ENCODE data around the gene COPZ1.

COPZ1 gene

DNA sequence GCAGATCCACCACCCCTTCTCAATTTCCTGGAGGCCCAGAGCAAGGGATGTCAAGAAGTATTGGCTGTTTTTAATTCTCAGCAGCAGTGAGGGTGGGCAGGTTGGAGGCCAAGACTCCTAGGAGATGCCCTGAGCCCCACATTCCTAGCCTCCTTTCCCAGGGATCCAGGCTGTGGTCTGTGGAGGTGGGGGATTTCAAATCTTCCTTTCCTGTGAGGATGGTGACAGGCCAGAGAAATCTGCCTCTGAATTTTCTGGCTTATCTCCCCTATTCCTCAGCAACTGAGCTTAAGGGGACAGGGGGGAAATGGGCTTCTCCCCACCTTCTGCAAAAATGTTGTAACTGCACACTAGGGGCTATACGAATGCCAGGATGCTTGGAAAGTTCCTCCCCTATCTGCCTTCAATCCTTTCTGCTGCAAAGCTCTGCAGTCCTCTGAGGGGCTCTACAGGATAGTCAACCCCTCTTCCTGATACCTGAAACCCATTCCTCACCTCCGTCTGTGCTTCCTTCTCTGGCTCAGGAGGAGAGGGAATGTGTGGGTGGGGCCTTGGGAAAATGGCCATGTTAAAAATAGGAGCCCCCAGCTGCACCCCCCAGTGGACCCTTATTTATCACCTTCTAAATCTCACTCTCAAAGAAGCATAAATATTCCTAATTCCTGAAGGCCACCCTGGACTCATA is 32.7 kb downstream of the COPZ1 start:
- Histone ChIP-seq H3K9ac (ENCODE audit: low read depth, low read length) (no peak overlapping the region), H3K4me3 (ENCODE audit: low read depth, low read length) (peak overlapping the region; percentile 96), H3K4me1 (ENCODE audit: control insufficient read depth, insufficient read depth, low read length) (peaks cover 40% of the 10 kb centered on the region)

DNA sequence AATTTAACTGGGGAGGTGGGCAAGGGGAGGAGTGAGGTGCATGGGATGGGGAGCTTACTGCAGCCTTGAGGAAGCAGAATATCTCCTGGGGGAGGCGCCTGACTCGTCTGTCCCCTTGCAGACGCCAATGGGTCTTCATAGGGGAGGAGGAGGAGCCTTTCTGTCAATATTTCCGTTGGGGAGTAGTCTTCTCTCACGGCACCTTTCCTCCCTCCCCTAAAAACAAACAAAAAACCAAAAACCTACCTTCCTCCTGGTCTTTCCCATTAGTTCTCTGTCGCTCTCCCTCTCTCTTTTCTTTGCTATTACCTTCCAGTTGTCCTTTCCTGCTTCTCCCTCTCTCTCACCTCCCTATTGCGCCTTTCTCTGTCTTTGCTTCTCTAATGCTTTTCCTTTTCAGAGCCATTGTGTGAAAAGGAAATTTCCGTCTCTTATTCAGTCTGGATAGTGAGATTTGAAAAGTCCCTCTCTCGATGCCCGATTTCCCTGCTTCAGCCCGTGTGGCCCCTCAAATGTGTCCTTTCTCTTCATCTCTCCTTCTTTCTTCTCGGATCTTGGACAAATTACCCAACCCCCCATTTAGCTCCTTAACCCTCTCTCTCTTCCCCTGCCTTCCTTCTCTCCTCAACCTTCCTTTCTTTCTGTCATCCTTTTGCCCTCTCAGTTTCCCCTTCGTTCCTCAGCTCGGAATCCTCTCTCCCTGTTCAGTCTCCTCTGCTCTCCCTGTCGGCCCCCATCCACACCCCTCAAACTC is 33.4 kb downstream of the COPZ1 start:
- Histone ChIP-seq H3K36me3 (ENCODE audit: control insufficient read depth, insufficient read depth, low read length) (no peaks in the 10 kb centered on the region), H3K9ac (ENCODE audit: low read depth, low read length) (peak overlapping the region; percentile 49), H3K9me3 (ENCODE audit: control insufficient read depth, insufficient read depth, low read length) (no peaks in the 10 kb centered on the region), H3K4me1 (ENCODE audit: control insufficient read depth, insufficient read depth, low read length) (peaks cover 35% of the 10 kb centered on the region), H3K27me3 (ENCODE audit: control insufficient read depth, insufficient read depth, low read length) (peaks cover 3% of the 10 kb centered on the region), H3K4me3 (ENCODE audit: low read depth, low read length) (peak overlapping the region; percentile 96)

More for the DNA sequence above, 32.7 kb downstream of the COPZ1 start:
- Histone ChIP-seq H3K9me3 (ENCODE audit: control insufficient read depth, insufficient read depth, low read length) (no peaks in the 10 kb centered on the region), H3K27me3 (ENCODE audit: control insufficient read depth, insufficient read depth, low read length) (peaks cover under 1% of the 10 kb centered on the region), H3K36me3 (ENCODE audit: control insufficient read depth, insufficient read depth, low read length) (no peaks in the 10 kb centered on the region)

DNA sequence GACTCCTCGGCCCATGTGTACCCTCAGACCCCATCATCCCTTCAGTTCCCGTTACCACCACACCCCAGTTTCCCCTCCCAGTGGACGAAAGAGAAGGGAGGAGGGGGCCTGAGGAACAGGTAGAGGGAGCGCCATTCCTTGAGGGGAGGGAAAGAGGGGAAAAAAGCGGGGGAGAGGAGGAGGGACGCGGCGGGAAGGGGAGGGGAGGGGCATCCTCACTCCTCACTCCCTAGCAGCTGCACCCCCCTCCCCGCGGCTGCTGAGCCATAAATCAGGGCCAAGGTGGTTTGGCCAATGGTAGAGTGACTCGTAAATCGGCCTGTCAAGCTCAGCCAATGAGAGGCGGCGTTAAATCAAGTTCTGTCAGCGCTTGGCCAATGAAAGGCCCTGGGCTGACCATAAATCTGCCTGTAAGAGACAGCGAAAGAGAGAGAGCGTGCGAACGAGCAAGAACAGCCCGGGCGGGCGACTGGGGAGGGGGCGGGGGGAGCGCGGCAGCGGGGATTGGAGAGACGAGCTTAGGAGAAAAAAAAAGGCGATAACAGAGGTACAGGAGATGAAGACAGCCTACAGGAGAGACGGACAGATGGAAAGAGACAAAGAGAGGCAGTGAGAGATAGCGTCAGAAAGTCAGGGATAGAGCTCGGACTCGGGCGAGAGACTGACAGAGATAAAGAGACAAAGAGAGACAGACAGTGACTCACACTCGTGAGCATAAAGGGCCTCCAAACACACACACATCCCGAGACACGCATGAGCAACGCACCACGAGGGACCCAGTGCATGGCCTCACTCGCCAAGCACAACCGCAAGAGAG is 34.2 kb downstream of the COPZ1 start:
- Histone ChIP-seq H3K9me3 (ENCODE audit: control insufficient read depth, insufficient read depth, low read length) (no peaks in the 10 kb centered on the region), H3K27me3 (ENCODE audit: control insufficient read depth, insufficient read depth, low read length) (peaks cover 3% of the 10 kb centered on the region), H3K4me1 (ENCODE audit: control insufficient read depth, insufficient read depth, low read length) (peaks cover 31% of the 10 kb centered on the region), H3K36me3 (ENCODE audit: control insufficient read depth, insufficient read depth, low read length) (no peaks in the 10 kb centered on the region), H3K4me3 (ENCODE audit: low read depth, low read length) (peak overlapping the region; percentile 96), H3K9ac (ENCODE audit: low read depth, low read length) (peak overlapping the region; percentile 49)

DNA sequence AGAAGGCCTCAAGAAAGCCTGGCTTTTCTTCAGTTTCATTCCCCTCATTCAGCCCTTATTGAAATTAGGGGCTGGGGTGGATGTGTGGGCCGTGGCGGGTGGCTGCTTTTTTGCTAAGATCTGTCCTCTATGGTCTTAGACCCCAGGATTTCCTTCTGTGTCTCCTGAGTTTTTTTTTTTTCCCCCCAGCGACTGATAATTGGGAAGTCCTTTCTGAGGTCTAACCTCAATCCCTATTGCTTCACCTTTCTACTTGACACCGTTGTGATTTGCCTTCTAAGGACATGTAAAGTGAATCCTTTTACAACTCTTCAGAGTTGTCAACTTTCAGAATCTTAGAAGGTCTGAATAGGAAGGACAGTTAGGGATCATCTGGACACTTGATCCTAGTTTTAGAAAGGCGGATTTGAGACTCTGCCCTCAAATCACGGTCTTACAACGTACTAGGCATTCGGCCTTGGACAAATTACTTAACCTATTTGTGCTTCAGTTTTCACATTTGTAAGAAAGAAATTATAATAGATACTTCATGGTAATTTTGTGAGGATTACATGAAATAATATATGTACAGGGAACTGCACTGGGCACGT is 34.9 kb downstream of the COPZ1 start:
- Histone ChIP-seq H3K36me3 (ENCODE audit: control insufficient read depth, insufficient read depth, low read length) (no peaks in the 10 kb centered on the region), H3K9ac (ENCODE audit: low read depth, low read length) (no peak overlapping the region), H3K27me3 (ENCODE audit: control insufficient read depth, insufficient read depth, low read length) (peaks cover 3% of the 10 kb centered on the region), H3K4me3 (ENCODE audit: low read depth, low read length) (peak overlapping the region; percentile 78), H3K4me1 (ENCODE audit: control insufficient read depth, insufficient read depth, low read length) (peaks cover 28% of the 10 kb centered on the region), H3K9me3 (ENCODE audit: control insufficient read depth, insufficient read depth, low read length) (no peaks in the 10 kb centered on the region)

DNA sequence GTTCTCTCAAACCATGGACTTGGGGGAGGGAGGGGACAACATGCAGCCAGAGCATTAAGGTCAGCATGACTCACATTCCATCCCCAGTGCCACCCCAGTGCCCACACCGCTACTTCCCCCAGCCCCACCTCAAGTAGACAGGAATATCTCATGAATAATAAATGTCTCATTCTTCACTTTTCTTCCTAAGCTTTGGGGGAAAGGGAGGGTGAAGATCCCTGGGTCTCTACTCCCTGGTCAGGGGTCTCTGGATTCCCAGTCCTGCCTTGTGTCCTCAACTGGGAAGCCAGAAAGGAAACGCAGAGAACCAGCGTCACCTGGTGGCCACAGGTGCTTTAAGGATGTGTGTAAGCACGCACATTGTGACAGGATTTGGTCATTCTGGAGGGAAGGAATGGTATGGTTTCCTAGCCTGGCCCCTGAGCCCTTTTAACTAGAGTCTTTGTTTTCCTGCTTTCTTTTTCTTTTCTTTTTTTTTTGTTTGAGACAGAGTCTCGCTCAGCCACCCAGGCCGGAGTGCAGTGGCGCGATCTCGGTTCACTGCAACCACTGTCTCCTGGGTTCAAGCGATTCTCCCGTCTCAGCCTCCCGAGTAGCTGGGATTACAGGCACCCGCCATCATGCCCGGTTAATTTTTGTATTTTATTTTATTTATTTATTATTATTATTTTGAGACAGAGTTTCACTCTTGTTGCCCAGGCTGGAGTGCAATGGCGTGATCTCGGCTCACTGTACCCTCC is 36.0 kb downstream of the COPZ1 start:
- no peaks in the 10 kb centered on the region for H3K36me3 ChIP-seq (ENCODE audit: control insufficient read depth, insufficient read depth, low read length)
- H3K4me1 ChIP-seq (ENCODE audit: control insufficient read depth, insufficient read depth, low read length), result peaks cover 24% of the 10 kb centered on the region
- H3K9me3 ChIP-seq (ENCODE audit: control insufficient read depth, insufficient read depth, low read length), result no peaks in the 10 kb centered on the region
- H3K9ac ChIP-seq (ENCODE audit: low read depth, low read length), result no peak overlapping the region
- H3K4me3 ChIP-seq (ENCODE audit: low read depth, low read length), result no peak overlapping the region
- peaks cover 5% of the 10 kb centered on the region for H3K27me3 ChIP-seq (ENCODE audit: control insufficient read depth, insufficient read depth, low read length)

DNA sequence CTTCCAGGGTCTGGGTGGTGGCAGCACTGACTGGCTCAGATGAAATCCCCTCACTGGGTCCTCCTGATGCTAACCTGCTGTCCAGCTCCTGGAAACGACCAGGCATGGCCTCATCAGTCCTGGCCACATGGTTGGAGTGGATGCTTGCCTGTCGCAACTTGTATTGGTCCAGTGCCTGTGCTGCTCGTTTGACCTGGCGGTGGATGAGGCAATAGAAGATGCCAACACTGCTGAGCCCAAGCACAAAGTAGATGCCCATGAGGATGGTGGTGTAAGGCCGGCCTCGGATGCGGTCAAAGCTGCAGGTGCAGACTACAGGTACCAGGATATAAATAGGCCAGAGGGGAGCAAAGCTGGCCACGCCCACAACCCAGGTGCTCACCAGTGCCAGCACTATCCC is 38.1 kb downstream of the COPZ1 start:
- no peaks in the 10 kb centered on the region for H3K9me3 ChIP-seq (ENCODE audit: control insufficient read depth, insufficient read depth, low read length)
- no peak overlapping the region for H3K9ac ChIP-seq (ENCODE audit: low read depth, low read length)
- no peaks in the 10 kb centered on the region for H3K36me3 ChIP-seq (ENCODE audit: control insufficient read depth, insufficient read depth, low read length)
- H3K27me3 ChIP-seq (ENCODE audit: control insufficient read depth, insufficient read depth, low read length), result peaks cover 17% of the 10 kb centered on the region
- H3K4me3 ChIP-seq (ENCODE audit: low read depth, low read length), result no peak overlapping the region
- peaks cover 3% of the 10 kb centered on the region for H3K4me1 ChIP-seq (ENCODE audit: control insufficient read depth, insufficient read depth, low read length)

DNA sequence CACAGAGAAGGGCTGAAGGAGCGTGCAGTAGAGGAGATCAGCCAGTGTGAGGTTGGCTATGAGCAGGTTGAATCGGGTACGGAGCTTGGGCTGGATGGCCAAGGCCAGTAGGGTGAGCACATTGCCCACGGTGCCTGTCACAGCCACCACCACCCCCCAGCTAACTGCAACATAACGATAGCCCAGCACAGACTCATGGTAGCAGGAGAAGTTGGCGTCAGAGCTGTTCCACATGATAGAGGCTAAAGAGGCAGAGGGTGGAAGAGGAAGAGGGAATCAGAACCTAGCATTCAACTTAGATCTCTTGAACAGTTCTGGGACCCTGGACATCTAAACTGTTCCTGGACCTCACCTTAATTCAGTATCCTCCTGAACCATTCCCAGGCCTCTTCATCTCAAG is 38.7 kb downstream of the COPZ1 start:
- no peak overlapping the region for H3K9ac ChIP-seq (ENCODE audit: low read depth, low read length)
- H3K27me3 ChIP-seq (ENCODE audit: control insufficient read depth, insufficient read depth, low read length), result peaks cover 22% of the 10 kb centered on the region
- no peaks in the 10 kb centered on the region for H3K36me3 ChIP-seq (ENCODE audit: control insufficient read depth, insufficient read depth, low read length)
- H3K9me3 ChIP-seq (ENCODE audit: control insufficient read depth, insufficient read depth, low read length), result no peaks in the 10 kb centered on the region
- peaks cover 3% of the 10 kb centered on the region for H3K4me1 ChIP-seq (ENCODE audit: control insufficient read depth, insufficient read depth, low read length)
- no peak overlapping the region for H3K4me3 ChIP-seq (ENCODE audit: low read depth, low read length)

DNA sequence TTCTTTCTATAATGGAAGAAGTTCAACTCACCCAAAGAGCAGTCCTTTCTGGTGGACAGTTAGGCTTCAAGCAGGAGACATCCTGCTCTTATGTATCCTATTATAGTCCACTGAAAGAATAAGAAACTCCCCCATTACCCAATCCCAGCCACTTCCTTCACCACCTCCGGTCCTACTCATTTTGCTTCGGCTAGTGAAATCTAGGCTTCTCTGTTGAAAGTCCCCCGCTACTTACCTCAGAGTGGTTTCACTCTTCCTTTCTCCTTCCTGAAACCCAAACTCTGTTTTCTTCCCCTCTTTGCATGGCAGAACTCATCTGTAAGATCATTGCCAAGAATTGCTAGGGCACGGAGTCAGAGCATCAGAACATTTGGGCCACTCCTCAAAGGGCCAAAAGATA is 39.5 kb downstream of the COPZ1 start, which contains the start of gene GPR84:
GPR84 (minus strand) TSS at position 74 of the 400 bp plus-strand sequence. CDS start 635 bp downstream, outside the sequence.
- peaks cover 3% of the 10 kb centered on the region for H3K4me1 ChIP-seq (ENCODE audit: control insufficient read depth, insufficient read depth, low read length)
- no peak within 1 kb of the TSS for H3K4me3 ChIP-seq (ENCODE audit: low read depth, low read length)
- H3K27me3 ChIP-seq (ENCODE audit: control insufficient read depth, insufficient read depth, low read length), result peaks cover 29% of the 10 kb centered on the region
- H3K9me3 ChIP-seq (ENCODE audit: control insufficient read depth, insufficient read depth, low read length), result no peaks in the 10 kb centered on the region
- H3K9ac ChIP-seq (ENCODE audit: low read depth, low read length), result no peak within 1 kb of the TSS
- no peaks in the 10 kb centered on the region for H3K36me3 ChIP-seq (ENCODE audit: control insufficient read depth, insufficient read depth, low read length)

DNA sequence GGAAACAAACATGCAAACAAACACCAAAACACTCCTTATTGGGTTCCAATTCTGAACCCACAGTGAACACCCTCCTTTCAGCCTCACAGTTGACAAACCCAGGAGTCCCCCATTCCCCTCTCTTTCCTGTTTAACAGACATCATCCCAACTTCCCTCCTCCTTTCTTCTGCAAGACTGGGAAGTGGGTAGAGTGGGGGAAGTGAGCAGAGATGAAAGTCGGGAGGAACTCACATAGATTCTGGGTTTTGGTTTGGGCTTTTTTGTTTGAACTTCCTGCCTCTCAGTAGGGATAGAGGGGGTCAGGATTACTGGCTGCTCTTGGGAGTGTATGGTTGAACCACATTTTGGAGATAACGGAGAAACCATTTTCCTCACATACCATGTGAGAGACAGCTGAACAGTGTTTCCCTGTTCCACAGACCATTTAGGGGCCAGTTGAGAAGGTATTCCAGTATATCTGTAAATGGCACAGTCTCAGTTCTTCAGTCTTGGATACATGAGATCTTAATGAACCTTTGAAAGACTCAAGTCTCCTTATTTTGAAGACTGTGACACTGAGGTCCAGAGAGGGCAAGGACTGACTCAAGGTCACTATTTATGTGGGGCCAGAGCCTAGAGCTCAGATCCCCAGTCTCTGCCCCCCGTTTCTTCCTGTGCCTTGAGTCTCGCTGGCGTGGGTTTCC is 43.2 kb downstream of the COPZ1 start:
- H3K9me3 ChIP-seq (ENCODE audit: control insufficient read depth, insufficient read depth, low read length), result no peaks in the 10 kb centered on the region
- peaks cover 4% of the 10 kb centered on the region for H3K36me3 ChIP-seq (ENCODE audit: control insufficient read depth, insufficient read depth, low read length)
- H3K27me3 ChIP-seq (ENCODE audit: control insufficient read depth, insufficient read depth, low read length), result peaks cover 32% of the 10 kb centered on the region
- H3K4me3 ChIP-seq (ENCODE audit: low read depth, low read length), result peak overlapping the region; percentile 60
- no peaks in the 10 kb centered on the region for H3K4me1 ChIP-seq (ENCODE audit: control insufficient read depth, insufficient read depth, low read length)
- no peak overlapping the region for H3K9ac ChIP-seq (ENCODE audit: low read depth, low read length)

DNA sequence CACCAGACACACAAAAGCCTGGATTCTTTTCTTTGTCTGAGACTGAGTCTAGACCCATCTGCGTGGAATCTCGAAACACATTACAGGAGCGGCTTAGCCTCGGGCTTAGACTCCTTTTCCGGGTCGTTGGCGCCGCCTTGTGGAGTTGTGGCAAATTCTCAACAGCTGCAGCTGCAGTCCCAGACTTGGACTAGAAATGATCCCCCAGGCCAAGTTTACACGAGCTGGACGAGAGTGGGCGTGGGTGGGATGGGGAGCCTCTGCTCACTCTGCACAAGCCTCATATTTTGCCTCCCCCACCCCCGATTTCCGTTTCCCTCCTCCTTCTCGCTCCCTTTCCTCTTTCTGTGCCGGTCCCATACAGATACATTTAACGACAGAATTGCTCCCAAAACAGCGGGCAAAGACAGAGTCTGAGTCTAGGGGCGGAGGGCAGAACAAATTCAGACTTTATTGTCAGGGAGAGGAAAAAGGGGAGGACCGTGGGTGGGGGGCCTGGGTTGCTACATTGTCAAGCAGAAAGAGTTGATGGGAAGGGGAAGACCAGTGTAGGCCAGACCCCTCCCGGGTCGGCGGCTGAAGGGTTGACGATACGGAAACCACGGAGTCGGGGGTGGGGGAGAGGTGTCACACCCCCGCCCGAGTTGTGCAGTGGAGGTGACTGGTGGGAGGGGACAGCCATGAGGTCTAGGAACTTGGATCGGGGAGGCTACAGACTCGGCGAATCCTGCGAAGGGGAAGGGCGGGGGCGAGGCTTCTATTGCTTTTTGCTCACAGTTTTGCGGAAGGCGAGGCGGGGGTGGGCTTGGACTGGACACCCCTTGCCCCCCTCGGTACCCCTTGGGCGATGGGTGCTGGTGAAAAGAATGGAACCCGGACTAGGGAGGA is 44.0 kb downstream of the COPZ1 start:
- Histone ChIP-seq H3K4me1 (ENCODE audit: control insufficient read depth, insufficient read depth, low read length) (no peaks in the 10 kb centered on the region), H3K9ac (ENCODE audit: low read depth, low read length) (no peak overlapping the region), H3K9me3 (ENCODE audit: control insufficient read depth, insufficient read depth, low read length) (no peaks in the 10 kb centered on the region), H3K36me3 (ENCODE audit: control insufficient read depth, insufficient read depth, low read length) (peaks cover 11% of the 10 kb centered on the region), H3K27me3 (ENCODE audit: control insufficient read depth, insufficient read depth, low read length) (peaks cover 32% of the 10 kb centered on the region), H3K4me3 (ENCODE audit: low read depth, low read length) (peak overlapping the region; percentile 60)

All from iPS-15b (cell line).